GM21723 (cell line): ENCODE results near the gene B4GALT5.
"Not testable (repeated sequence)": the region's sequence is repeated elsewhere in the genome, so short reads cannot be mapped to it uniquely, and the experiment has no call there.

Experiments used
- ATAC-seq: cut with Tn5 transposase; IDR thresholded peaks from one replicate; pipeline ENCODE4 v1.9.1; 2021; ENCODE audit warnings: mild to moderate bottlenecking, moderate library complexity; ENCODE audit not compliant: unreplicated experiment

Gene B4GALT5

GRCh38 chr20:49737260-49737659, 23.6 kb upstream of the B4GALT5 start:
- ATAC-seq, result no peak

- no peak for ATAC-seq
Measured at GRCh38 chr20:49729780-49730179, 16.1 kb upstream of the B4GALT5 start.

GRCh38 chr20:49727894-49728885, 14.5 kb upstream of the B4GALT5 start:
- no peak for ATAC-seq

- ATAC-seq, result no peak
Measured at GRCh38 chr20:49727478-49727877, 13.8 kb upstream of the B4GALT5 start.

GRCh38 chr20:49725694-49726093, 12.0 kb upstream of the B4GALT5 start:
- ATAC-seq, result no peak

- not testable (repeated sequence) for ATAC-seq
Measured at GRCh38 chr20:49725224-49725606, 11.5 kb upstream of the B4GALT5 start.

GRCh38 chr20:49724408-49725223, 10.9 kb upstream of the B4GALT5 start:
- ATAC-seq, result no peak

GRCh38 chr20:49723758-49724157, 10.1 kb upstream of the B4GALT5 start:
- ATAC-seq, result not testable (repeated sequence)

GRCh38 chr20:49721326-49721725, 7.6 kb upstream of the B4GALT5 start:
- ATAC-seq, result not testable (repeated sequence)

- no peak for ATAC-seq
Measured at GRCh38 chr20:49715466-49715865, 1.8 kb upstream of the B4GALT5 start.

GRCh38 chr20:49712996-49713752, 504 bp downstream of the B4GALT5 start:
- ATAC-seq, result peak; percentile 56

GRCh38 chr20:49712646-49712995, 1.1 kb downstream of the B4GALT5 start:
- ATAC-seq, result no peak

GRCh38 chr20:49712118-49712517, 1.6 kb downstream of the B4GALT5 start:
- no peak for ATAC-seq

- ATAC-seq, result no peak
Measured at GRCh38 chr20:49711667-49711987, 2.1 kb downstream of the B4GALT5 start.

GRCh38 chr20:49710971-49711666, 2.6 kb downstream of the B4GALT5 start:
- no peak for ATAC-seq

GRCh38 chr20:49707118-49707517, 6.6 kb downstream of the B4GALT5 start:
- ATAC-seq, result no peak

- no peak for ATAC-seq
Measured at GRCh38 chr20:49706630-49707091, 7.0 kb downstream of the B4GALT5 start.

- not testable (repeated sequence) for ATAC-seq
Measured at GRCh38 chr20:49705893-49706292, 7.8 kb downstream of the B4GALT5 start.

GRCh38 chr20:49705358-49705757, 8.3 kb downstream of the B4GALT5 start:
- no peak for ATAC-seq

GRCh38 chr20:49704932-49705336, 8.7 kb downstream of the B4GALT5 start:
- no peak for ATAC-seq
